Activated CD4-positive, CD25-positive, alpha-beta regulatory T cell treated with anti-CD3 and anti-CD28 coated beads, Interleukin-2, amount 50 U/mL, for 24 hours (primary cell): ENCODE data around the gene EDIL3.
"Not testable (repeated sequence)": the region's sequence is repeated elsewhere in the genome, so short reads cannot be mapped to it uniquely, and the experiment has no call there.

Source experiments
- ATAC-seq, 2 donors: fragments of 150-1000 bp; cut with Tn5 transposase; one replicate each; pipeline ENCODE4 v1.10.0; 2021; ENCODE audit warnings: mild to moderate bottlenecking in 1 of 2, moderate library complexity in 1 of 2

Gene EDIL3

DNA sequence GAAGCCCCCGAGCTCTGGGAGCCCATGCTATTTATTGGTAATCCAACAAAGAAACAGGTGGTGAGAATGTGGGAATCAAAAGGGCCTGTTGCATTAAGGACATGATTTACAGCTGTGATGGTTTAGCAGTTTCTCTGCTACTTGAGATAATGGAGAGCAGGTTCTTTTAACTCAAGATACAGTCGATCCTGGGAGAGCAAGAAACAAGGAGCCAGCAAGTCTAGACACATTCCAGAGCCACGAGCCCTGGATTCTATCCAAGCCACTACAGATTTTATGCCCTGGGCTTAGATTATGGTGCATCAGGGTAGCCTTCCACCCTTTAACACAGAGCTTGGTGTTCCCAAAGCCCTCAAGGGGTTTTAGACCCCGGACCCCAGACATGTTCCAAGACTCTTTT lies 87.0 kb downstream of the EDIL3 start:
- not testable (repeated sequence) for ATAC-seq

DNA sequence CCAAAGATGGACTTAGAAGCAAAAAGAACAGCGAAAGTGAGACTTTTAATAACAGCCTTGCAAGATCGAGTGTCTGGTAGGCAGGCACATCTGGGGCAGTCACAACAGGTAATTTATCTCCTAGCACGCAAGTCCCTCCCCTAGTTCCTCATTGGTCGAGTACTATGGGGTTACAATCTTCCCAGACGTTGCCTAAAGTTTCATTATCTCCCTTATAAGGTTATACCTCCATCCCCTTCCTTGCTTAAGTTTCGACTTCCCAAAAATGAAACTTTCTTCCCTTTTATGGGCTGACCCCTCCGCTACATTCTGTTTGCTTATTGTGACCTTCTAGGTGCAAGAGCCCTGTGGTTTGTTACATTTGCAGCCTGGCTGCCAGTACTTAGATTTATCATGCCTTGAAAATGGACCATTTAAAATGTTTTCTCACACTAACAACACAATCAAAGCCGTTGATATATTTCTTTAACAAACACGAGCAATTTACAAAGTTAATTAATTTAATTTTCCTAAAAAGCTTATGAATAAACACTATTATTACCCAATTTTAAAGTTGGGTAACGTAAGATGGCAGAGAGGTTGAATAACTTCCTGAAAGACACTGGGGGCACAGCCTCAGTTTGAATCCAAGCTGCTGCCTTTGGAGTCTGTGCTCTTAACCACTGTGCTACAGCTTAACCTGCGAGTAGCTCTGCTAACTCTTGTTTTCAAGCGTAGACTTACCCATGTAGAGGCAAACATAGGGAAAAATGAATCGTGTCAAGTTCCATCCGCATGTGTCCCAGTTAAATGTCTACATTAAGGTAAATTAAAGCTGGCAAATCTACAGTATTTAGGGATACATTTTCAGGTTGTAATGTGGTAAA lies 91.7 kb downstream of the EDIL3 start:
- ATAC-seq: no peak

DNA sequence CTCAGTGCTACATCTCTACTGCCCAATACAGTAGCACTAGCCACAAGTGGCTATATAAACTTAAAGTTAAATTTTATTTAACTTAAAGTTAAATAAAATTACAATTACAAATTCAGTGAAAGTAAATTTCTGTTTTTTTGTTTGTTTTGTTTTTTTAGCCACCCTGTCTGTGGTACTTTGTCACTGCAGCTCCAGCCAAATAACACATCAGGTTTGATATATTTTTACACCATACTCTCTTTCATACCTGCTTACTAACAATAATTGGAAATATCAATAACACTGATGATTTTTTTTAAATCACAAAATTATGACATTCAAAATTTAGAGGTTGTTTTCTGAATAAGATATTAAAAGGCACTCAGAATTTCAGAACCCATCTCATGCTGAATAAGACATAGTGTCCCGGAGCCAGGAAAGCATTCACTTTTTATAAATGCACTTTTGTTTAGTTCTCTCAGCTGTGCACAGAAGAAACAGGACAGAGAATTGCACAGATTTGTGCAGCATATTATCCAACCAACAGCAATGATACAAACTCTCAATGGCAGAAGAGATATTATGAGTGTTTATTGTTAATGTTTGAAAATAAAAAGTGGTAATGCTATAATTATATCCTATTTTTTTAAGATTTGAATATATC lies 92.6 kb downstream of the EDIL3 start:
- ATAC-seq: no peak

- ATAC-seq: no peak
Observed at GRCh38 chr5:84290673-84291072, 94.0 kb downstream of the EDIL3 start.

DNA sequence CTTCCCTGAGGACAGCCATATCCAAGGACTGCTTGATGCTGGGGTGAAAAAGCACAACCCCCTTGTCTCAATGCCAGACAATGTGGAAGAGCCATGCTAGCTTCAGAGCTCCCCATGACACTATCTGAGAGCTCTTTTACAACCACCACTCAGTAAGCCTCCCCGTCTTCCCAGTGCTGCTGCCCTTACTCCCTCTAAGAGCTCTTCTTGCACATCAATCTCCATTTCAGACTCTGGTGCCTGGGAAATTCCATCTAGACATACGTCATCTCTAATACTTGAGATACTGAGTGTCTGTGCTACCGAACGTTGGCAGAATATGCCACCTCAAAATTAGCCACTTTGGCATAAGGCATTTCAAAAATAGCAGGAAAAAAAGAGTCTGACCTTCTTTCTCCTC lies 94.5 kb downstream of the EDIL3 start:
- no peak for ATAC-seq

DNA sequence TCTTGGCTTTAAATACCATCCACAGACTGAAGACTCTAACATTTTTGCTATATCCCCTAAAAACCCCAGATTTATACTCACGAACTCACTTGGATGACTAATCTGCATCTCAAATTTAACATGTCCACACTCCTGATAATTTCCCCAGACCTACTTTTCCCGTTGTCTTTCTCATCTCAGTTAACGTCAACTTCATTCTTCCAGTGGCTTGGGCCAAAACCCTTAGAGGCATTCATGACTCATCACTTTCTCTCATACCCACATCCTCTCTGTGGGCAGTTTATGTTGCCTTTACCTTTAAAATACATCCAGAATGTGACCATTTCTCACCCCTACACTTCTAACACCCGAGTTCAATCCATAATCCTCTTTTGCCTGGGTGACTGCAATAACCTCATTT lies 96.7 kb downstream of the EDIL3 start:
- ATAC-seq: no peak

DNA sequence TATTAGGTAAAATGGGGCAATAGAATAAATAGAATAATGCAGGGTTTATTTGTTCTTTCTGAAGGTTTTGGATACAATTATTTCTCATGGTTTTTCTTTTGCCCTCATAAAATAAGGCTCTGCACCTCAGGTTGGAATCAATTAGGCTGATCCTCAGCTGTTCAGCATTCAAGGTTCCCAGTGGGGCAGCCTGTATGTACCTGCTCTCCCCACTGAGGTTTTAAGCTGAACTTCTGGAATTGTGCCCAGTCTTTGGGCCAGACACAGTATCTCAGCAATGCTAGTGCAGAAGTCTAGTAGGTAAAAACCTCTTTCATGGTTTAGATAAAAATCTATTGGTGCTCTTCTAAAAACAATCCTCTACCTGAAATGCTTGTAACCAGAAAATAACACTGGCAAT lies 98.0 kb downstream of the EDIL3 start:
- no peak for ATAC-seq

DNA sequence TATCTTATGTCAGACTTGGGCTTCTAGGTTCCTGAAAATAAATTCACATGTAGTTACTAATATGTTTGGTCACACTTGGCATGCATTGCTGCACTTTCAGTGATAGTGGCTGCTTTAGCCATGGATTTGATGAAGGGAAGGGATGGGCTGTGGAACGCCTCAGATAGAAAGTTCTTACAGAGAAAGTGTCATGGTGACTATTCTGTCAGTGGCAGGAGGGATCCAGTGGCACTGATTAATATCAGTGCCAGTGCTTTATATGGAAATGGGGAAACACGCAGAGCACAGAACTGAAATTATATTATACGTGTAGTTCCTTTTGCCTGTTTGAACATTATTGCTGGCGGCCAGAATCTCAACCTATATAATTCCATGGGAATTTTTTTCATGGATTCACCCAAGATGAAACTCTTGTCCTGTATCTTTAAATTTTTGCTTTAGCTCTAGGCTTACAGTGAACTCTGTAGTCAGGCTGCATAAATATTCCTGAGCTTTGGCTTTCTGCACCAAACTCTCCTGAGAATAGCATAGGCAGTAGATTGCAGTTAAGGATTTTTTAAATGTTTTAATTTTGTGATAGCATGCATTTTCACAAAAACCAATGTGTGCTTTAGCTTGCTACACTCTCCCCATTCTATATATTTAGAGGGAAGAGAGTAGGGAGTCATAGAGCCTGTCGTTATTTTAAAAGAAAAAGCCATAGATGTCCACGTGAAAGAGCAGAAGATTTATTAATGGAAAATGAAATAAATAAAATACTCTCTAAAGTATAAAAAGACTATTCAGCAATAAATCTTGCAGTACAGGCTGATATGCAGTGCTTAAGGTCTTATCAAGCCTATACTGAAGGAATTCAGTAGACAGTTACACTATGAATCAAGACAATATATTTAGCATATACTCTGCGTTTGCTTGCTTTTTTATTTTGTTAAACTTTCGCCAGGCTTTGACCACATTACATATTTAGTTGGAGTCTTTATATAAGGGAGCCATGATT lies 98.7 kb downstream of the EDIL3 start:
- ATAC-seq: no peak

DNA sequence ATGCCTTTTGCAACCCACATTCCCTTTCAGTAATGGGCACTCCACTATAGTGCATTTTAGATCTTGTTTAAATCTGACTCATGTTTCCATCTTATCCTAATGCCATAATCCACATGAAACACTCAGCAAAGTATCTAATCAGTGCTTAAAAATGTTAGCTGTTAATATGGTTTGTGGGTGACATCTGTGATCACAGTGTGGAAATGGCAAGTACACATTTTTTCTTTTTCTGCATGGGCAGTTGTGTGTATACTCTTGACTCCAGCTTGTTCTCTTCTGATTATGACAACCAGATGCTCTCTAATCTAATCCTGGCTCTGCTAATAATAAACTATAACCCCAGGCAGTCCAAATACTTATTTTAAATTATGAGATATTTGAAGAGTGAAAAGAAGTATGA lies 103.3 kb downstream of the EDIL3 start:
- ATAC-seq: no peak

- ATAC-seq: no peak
Observed at GRCh38 chr5:84279234-84279633, 105.4 kb downstream of the EDIL3 start.

GRCh38 chr5:84275609-84276008 lies 109.1 kb downstream of the EDIL3 start:
- no peak for ATAC-seq

GRCh38 chr5:84274585-84275468 lies 109.9 kb downstream of the EDIL3 start:
- ATAC-seq: no peak

- no peak for ATAC-seq
Observed at GRCh38 chr5:84273517-84273883, 111.2 kb downstream of the EDIL3 start.

DNA sequence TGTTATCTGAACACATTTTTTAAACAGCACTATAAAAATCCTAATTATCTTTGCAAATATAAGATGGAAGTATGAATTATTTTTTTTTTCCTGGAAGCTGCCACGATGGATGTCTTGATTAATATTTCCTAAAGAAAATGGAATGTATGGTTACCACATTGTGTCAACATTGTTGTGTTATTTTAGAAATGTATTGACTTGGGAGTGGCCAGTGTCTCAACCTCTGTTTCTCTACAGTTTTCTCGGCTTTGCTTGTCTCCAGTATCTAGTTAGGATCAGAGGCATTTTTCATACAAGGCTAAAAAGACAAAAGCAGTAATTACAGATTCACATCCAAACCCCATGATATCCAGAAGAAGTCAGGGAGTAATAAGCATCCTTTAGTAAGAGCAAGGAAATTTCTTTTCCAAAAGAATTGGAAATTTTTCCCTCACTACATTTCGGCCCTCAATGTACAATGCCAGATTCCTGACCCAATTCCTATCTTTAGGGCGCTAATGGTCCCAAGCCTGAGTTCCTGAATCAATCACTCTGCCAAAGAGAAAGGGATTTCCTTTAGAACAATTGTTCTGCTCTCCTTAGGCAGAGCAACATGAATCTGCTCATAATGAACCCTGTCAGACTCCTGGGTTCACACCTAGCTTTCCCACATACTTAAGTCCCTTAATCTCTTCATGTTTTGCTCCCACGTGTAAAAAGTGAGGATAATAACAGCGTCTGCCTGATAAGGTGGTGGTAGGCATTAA lies 111.7 kb downstream of the EDIL3 start:
- ATAC-seq: no peak

DNA sequence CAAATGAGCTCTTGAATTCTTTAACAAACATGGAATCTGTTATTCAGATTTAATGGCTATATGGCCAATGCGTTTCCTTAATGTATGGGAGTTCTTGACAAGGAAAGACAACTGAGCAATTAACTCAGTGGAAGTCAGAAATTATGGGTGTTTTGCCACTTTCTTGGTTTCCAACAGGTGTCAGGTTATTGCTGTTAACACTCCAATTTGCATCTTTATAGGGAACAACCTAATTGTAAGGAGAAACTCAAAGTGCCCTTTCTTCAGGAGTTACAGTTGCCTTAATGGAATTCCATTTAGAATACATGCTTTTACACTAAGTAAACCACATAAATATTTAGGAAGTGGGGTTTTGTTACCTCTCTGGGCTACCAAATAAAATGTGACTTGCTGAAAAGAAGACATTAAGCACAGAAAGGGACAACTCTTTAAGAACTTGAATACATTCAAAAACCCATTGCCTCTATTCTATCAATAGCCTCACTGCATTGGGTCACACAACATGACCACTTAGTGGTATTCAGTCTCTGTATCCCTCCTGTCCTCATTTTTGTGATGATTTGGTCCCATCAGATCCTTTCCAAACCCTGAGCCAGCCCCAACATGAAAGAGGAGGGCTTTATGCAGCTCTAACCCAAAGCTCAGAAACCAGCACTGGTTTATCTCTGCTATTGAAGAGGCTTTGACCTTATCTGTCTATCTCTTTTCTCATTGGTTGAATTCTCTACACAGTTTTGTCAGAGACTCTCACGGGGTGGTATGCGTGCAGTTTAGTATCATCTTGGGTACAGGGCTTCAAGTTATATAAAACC lies 118.7 kb downstream of the EDIL3 start:
- ATAC-seq: no peak

DNA sequence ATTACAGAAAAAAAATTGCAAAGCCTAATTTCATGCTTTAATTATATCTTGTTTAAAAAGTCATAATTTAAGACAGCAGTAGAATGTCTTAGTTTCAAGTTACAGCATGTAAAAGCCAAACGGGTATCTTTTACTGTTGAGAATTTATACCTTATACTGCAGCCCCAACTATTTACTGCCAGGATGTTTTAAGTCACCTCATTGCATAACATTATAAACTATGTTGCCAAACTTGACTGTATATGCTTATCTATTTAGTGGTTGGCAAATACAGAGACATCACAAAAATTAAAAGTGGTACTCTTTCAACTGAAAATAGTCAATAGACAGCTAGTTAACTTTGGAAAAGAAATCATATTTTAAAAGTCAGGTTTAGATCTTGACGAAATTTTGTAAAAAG lies 119.5 kb downstream of the EDIL3 start:
- no peak for ATAC-seq

DNA sequence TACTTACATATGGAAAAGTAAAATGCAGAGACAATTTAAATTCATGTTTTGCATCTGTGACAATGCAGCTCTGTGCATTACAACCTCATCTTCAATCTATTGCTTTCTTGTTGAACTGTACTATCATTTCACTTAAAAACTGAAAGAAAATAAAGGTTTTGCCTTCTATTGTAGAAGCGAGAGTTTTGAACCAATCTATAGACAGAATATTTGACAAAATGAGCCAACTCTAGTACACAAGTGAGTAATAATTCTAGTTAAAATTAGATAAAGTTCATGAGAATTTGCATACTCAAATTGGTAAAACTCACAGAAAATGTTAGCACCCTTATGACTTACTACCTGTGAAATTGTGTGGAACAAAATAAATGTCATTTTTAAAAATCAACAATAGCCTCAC lies 123.7 kb downstream of the EDIL3 start:
- ATAC-seq: no peak

- ATAC-seq: no peak
Observed at GRCh38 chr5:84260140-84260539, 124.5 kb downstream of the EDIL3 start.

GRCh38 chr5:84259283-84260045 lies 125.2 kb downstream of the EDIL3 start:
- ATAC-seq: no peak

DNA sequence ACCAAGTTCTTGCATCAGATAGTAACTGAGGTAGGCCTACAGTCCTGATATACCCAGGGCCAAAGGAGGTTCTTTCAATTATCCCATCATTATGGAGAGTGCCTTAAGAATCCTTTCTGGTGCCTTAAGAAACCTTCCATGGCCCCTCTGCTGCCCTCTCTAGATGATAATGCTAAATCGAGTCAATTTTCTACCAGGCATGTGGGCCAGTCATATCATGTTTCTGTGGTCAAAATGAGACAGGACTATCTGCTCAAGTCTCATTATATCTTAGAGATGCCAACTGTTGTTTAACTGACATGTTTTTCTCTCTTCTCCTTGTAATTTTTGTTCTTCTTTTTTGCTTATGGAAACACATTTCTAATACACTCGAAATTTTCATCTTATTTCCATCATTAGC lies 127.6 kb downstream of the EDIL3 start:
- ATAC-seq: no peak
